GM12891 (cell line): ENCODE measurements around the gene JKAMP.

Experiments
- DNase-seq: peaks from one replicate; pipeline ENCODE4 v3.0.0; 2011; ENCODE audit warnings: low spot score; ENCODE audit not compliant: insufficient read length
- FAIRE-seq: peaks from 2 replicates; lab custom pipeline; 2011; peaks lifted over from hg19 to GRCh38; lab: Jason Lieb, UNC
- PAX5 ChIP-seq: IDR thresholded peaks from 2 replicates; pipeline ENCODE4 v1.6.1; 2011; ENCODE audit warnings: low read length, moderate library complexity, mild to moderate bottlenecking; ENCODE audit not compliant: insufficient read depth, severe bottlenecking
- POLR2A ChIP-seq: IDR thresholded peaks from 2 replicates; pipeline ENCODE4 v1.6.1; 2011; ENCODE audit warnings: low read depth, low read length, control low read depth
- POLR2AphosphoS5 ChIP-seq: IDR thresholded peaks from 2 replicates; pipeline ENCODE4 v1.6.1; 2011; ENCODE audit warnings: low read depth, low read length, control low read depth
- POU2F2 ChIP-seq: IDR thresholded peaks from 2 replicates; pipeline ENCODE4 v1.6.1; 2011; ENCODE audit warnings: low read depth, mild to moderate bottlenecking, control low read depth, low read length, moderate library complexity
- SPI1 ChIP-seq: IDR thresholded peaks from 2 replicates; pipeline ENCODE4 v1.6.1; 2011; ENCODE audit warnings: low read depth, low read length, control low read depth
- TAF1 ChIP-seq: IDR thresholded peaks from 2 replicates; pipeline ENCODE4 v1.6.1; 2011; ENCODE audit warnings: low read depth, low read length, control low read depth

The JKAMP gene

GRCh38 chr14:59458486-59458885 is 25.8 kb upstream of the JKAMP start:
- TF ChIP-seq SPI1 (no peak), PAX5 (no peak), POLR2AphosphoS5 (no peak)
- DNase-seq (no peak), FAIRE-seq (no peak)

- DNase-seq = no peak
- FAIRE-seq = no peak
- no peak for TF ChIP-seq TAF1
Observed at GRCh38 chr14:59460378-59460777, 23.9 kb upstream of the JKAMP start.

DNA sequence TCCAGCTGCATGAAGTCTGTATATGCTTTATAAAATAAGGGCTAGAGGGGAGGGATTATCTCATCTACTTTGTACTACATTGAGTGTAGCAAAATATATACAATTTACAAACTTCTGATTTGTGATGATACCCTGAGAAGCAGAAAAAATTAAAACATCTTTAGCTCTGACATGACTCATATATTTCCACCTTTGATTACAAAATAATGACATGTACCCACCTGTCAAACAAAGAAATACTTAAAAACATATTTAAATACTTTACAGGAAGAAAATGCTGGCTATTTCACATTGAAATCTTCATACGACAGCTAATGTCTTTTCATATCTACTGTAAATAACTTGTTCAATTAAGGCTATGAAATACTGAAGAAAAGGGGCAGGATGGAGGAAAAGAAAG is 22.4 kb upstream of the JKAMP start:
- FAIRE-seq = no peak
- TF ChIP-seq POLR2A = no peak
- no peak for TF ChIP-seq SPI1
- TF ChIP-seq POU2F2 = no peak

GRCh38 chr14:59463787-59464485 is 20.4 kb upstream of the JKAMP start:
- TF ChIP-seq POU2F2 (no peak), SPI1 (no peak), POLR2AphosphoS5 (no peak), POLR2A (no peak)
- FAIRE-seq (peak; percentile 28), DNase-seq (no peak)

More for the DNA sequence above, 22.4 kb upstream of the JKAMP start:
- no peak for DNase-seq

DNA sequence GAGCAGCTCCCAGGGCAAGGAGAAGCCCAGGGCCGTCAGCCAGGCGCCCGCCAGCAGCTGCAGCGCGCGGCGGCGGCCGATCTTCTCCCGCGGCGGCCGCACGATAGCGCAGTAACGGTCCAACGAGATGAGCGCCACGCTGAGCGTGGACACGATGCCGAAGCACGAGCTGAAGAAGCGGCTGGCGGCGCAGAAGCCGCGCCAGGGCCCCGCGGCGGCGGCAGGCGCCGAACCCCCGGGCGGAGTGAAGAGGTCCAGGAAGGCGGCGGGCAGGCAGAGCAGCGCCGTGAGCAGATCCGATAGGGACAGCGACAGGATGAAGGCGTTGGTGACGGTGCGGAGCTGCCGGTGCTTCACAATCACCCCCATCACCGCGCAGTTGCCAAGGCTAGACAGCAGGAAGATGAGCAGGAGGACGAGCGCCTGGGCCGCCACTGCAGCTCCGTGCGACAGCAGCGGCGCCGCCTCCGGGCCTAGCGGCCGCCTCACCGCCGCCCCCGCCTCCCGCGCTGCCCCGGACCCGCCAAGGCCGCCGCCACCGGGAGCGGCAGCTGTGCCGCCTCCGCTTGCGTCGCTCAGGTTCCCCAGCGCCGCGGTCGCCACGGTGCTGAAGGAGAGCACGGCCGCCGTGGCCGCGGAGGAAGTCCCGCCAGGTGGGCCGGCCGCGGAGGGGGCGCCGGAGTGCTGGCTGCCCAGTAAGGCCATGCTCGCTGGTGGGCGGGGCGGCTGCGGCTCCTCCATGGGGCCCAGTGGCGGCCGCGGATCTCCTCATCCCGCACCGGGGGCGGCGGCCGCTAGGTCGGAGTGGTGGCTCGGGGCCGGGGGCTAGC is 19.6 kb upstream of the JKAMP start:
- TF ChIP-seq POU2F2 = no peak
- TF ChIP-seq TAF1 = no peak
- TF ChIP-seq SPI1 = no peak
- TF ChIP-seq PAX5 = no peak
- no peak for TF ChIP-seq POLR2A
- TF ChIP-seq POLR2AphosphoS5 = no peak
- peak; percentile 64 for DNase-seq

GRCh38 chr14:59465316-59466135 is 18.8 kb upstream of the JKAMP start, which contains the start of gene GPR135:
TSS of gene GPR135 (minus strand) at chr14:59465380. CDS start at chr14:59465226, 154 bp downstream.
- TF ChIP-seq PAX5 (no peak), POLR2AphosphoS5 (no peak), SPI1 (no peak)
- FAIRE-seq (no peak), DNase-seq (no peak)

More for the DNA sequence above, 19.6 kb upstream of the JKAMP start:
- FAIRE-seq = peak; percentile 93

DNA sequence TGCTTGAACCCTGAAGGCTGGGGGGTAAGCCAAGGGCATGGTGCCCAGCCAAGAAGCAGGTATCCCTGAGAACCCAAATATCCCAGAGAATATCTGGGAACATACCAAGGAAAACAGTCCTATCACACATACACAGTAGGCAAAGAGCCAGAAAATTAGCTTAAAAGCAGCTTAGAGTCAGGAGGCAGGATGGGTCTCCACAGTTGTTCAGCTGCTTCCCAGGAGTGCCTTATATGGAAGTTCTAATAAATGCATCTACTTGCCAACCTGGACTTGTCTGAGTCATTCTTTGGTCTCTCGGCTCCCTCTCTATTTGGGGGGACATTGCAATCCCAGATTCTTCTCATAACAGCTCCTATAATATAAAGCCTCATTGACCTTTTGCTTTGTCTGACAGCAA is 10.1 kb upstream of the JKAMP start:
- DNase-seq (no peak), FAIRE-seq (no peak)
- TF ChIP-seq POLR2A (no peak), SPI1 (no peak), POLR2AphosphoS5 (no peak), PAX5 (no peak), TAF1 (no peak), POU2F2 (no peak)

GRCh38 chr14:59475709-59476108 is 8.6 kb upstream of the JKAMP start:
- no peak for DNase-seq
- TF ChIP-seq POU2F2 = no peak
- no peak for TF ChIP-seq SPI1
- TF ChIP-seq POLR2AphosphoS5 = no peak
- TF ChIP-seq POLR2A = no peak
- TF ChIP-seq PAX5 = no peak
- no peak for TF ChIP-seq TAF1
- no peak for FAIRE-seq

- FAIRE-seq (no peak), DNase-seq (no peak)
- no peak for TF ChIP-seq PAX5
- TF ChIP-seq TAF1 = no peak
- TF ChIP-seq POLR2AphosphoS5 = no peak
- TF ChIP-seq POU2F2 = no peak
- TF ChIP-seq SPI1 = no peak
- TF ChIP-seq POLR2A = no peak
Observed at GRCh38 chr14:59478540-59478939, 5.8 kb upstream of the JKAMP start.

DNA sequence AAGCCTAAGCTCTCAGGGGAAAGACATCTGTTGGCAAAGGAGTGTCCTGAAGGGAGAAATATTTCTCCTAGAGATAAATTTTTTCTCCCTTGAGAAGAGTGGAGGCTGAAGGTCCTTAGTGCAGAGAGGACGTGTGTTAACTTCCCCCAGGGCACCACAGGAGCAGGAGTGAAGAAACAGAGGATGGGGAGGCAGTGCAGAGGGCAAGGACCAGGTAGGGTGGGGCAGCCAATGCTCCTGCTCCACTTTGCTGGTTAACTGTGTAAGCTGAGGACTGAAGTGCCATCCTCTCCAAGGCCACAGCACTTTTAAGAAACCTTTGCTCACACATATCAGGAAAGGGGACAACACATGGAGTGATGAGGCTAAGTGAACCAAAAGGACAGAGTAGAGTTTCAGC is 4.2 kb upstream of the JKAMP start:
- no peak for DNase-seq
- TF ChIP-seq SPI1 = no peak
- TF ChIP-seq PAX5 = no peak
- TF ChIP-seq POLR2A = no peak
- no peak for TF ChIP-seq TAF1
- no peak for TF ChIP-seq POLR2AphosphoS5
- TF ChIP-seq POU2F2 = no peak
- FAIRE-seq = no peak
